Dermis blood vessel endothelial cell (primary cell): Measurements from ENCODE around the gene UMPS. TPM values are rescaled to one million over a fixed set of nuclear protein-coding genes. Genes with fewer than 3 reads are reported as not detected.
"Not testable (repeated sequence)": the region's sequence is repeated elsewhere in the genome, so short reads cannot be mapped to it uniquely, and the experiment has no call there.

Experiments used
- DNase-seq: peaks from one replicate; pipeline ENCODE4 v3.0.0; 2010
- total RNA-seq: library from RNA; depleted of rRNA; stranded (reverse); fragments of >200 nt; gene quantifications from 2 replicates; pipeline ENCODE4 v1.2.3, GENCODE V29; 2014

The UMPS gene
- total RNA-seq, 1 donor from 2014 or later, result 36.1 TPM

DNA sequence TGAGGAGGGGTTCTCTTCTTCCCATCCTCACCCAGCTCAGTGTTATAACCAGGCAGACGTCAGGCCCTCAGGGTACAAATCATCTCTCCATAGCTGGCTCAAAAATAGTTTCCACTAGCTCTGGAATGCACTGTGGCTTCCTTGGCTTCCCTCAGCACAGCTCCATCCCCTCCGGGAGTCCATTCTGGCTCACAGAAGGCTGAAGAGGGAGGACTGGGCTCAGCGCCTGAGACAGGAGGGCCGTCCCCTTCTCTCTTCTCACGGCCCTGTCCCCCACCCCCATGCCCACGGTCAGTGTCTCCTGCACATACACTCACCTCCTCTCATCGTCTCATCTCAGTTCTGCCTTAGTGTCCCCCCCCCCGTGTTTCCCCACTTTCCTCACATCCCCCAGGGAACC is 50.1 kb downstream of the UMPS start:
- DNase-seq, result peak; percentile 36

GRCh38 chr3:124780761-124781475 is 50.7 kb downstream of the UMPS start:
- DNase-seq, result peak; percentile 41

- DNase-seq, result no peak
Observed at GRCh38 chr3:124781476-124782376, 51.5 kb downstream of the UMPS start.

DNA sequence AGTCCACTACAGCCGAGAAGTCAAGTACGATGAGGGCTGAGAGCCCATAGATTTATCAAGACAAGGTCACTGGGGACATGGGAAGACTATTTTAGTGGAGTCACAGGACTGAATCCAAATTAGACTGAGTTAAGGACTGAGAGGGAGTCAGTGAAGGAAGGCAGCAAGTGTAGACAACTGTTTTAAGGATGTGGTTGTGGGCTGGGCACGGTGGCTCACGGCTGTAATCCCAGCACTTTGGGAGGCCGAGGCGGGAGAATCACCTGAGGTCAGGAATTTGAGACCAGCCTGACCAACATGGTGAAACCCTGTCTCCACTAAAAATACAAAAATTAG is 52.1 kb downstream of the UMPS start:
- DNase-seq, result not testable (repeated sequence)

DNA sequence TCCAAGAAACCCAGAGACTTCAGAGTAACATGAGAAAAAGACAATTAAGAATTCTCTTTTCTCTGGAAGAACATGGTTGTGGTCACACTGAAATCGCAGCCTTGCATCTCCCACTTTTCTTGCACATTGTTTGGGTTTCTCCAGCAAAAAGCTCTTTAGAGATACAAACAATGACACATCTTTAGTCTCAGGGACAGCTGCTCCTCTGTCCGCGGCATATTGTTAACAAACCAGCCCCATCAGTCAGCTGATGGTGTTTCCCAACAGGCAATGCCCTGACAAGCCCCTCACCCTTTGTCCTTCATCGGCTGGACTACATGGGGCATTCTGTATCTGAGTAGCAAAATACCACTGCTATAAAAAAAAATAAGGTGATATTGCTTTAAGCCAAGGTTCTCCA is 53.4 kb downstream of the UMPS start:
- no peak for DNase-seq

- DNase-seq, result no peak
Observed at GRCh38 chr3:124784686-124785382, 54.6 kb downstream of the UMPS start.

DNA sequence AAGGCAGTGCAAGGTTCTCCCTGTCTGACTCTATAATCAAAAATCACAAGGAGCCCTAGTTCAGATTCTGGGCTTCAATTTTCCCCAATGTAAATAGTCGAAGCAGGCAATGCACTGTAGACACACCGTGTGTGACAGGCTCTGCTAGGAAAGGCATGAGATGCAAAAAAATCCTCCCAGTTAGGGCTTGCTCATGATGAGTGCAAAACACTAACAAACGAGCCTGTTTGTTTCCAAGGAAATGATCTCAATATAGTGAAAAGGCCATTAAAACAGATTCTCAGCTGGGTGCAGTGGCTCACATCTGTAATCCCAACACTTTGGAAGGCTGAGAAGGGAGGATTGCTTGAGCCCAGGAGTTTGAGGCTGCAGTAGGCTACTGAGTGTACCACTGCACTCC is 55.7 kb downstream of the UMPS start:
- peak; percentile 25 for DNase-seq

GRCh38 chr3:124786511-124787241 is 56.4 kb downstream of the UMPS start:
- DNase-seq, result peak; percentile 65

DNA sequence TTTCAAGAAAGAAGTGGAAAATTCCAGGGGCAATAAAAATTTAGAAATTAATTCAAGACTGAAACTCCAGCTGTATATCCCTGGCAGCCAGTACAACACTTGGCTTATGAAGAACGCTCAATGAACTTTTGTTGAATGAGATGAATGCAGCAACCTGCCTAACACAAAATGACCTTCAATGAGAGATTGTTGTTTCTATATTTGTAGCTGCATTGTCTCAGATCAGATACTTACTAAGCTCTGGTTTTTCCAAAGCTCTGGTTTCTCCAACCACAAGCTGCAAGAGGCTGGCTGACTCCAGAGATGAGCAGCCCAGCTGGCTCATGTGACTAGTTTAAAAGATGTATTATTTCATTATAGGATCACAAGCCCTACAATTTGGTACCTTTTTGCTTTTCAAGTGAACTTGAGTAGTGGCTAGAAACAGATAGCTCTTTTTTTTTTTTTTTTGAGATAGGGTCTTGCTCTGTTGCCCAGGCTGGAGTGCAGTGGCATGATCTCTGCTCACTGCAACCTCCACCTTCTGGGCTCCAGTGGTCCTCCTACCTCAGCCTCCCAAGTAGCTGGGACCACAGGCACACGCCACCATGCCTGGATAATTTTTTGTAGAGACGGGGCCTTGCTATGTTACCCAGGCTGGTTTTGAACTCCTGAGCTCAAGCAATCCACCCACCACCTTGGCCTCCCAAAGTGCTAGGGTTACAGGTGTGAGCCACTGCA is 57.4 kb downstream of the UMPS start:
- no peak for DNase-seq

DNA sequence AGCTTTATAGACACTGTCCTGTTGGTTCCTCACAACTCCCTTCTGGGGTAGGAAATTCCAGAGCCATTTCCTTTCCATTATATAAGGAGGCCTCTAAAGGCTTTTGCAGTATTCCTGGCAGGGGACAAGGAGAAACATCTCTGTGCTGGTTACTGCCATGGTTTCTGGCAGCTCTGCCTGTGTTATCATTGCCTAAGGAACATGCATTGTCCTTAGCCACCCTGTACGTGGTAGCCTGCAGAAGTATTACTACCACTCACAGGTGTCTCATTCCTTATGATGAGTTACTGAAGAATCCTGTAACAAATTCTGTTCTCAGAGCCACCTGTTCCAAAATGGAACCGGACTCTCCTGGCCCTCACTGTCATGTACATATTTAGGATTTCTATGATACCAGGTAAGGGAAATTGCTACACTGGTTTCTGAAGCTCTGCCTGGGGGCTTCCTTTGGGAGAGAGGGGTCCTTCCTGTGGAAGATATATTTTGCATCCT is 58.0 kb downstream of the UMPS start:
- peak; percentile 40 for DNase-seq

DNA sequence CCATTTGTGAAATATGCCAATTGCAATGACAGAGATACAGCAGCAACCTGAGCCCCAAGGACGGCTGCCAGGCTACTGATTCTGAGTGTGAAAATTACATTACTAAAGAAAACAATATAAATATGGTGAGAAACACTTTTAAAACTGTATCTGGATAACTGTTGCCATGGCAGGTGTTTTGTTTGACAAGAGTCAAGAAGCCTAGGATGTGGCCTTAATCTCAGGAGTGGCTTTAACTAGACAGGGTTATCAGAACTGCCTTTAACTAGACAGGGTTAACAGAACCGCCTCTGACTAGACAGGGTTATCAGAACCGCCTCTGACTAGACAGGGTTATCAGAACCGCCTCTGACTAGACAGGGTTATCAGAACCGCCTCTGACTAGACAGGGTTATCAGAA is 58.9 kb downstream of the UMPS start:
- not testable (repeated sequence) for DNase-seq

DNA sequence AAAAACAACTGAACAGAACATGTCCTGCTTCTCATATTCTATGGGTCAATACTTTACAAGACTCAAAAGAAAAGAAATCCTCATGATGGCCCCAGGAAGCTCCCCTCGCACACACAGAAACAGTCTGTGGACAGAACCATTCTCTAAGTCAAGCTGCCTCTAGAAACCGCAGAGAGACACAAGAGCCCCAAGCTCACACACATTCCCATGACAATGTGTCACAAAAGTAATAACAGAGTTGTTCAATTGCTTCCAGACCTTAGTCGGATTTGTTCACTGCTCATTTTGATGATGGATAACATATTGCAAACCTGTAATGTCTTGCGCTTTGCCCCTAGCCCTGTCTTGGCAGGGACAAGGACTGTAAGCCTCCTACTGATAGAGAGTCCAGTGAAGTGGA is 60.9 kb downstream of the UMPS start:
- DNase-seq, result no peak

DNA sequence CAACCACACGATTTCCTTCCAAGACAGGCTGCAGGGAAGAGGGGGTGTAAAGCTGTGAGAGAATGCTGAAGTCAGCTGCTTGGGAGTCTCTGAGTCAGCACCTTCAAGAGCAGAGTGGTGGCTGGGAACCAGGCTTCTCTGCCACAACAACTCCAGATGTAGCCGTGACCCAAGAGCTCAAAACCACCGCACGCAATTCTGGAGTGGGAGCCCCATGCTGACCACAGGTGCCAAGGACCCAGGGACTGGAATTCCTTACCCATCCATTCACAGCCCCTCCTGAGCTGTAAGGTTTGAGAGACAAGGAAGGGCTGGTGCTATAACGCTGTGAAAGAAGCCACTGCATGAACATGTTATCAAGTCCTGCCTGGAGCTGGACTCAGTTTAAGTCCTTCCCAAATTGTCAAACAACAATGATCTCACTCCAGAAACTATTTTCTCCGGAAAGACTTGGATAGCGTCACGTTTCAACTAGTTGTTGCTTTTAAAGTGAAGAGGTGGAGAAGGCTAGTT is 61.4 kb downstream of the UMPS start:
- no peak for DNase-seq

DNA sequence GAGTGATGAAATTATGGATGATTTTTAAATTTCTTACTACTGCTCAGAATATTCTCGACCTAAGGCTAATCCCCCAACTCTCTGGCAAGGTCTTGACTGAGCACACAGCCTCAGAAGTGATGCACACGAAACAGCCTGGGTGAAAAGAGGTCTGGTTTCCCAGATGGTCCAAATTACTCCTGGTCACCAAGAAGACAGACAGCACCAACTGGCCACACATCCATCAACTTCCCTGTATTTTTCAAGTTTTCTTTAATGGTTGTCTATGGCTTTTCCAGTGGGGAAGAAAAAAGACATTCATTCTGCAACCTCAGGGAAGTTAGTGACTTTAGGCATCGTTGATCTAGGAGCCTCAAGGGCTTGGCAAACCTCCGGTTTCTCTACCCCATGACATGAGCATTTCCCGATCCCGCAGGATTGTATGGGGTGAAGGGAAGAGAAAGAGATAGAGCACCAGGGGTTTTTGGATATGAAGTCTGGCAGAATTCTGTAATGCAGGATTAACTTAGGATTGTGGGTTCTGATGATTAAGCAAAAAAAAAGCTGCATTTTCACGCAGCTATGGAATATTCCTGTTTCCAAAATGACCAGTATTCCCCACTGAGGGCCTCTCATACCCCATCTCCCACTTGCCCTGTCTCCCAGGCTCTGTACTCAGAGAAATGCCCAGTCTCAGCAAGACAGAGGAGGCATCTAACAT is 62.2 kb downstream of the UMPS start:
- no peak for DNase-seq

- DNase-seq, result no peak
Observed at GRCh38 chr3:124793054-124793739, 62.9 kb downstream of the UMPS start.

- DNase-seq, result no peak
Observed at GRCh38 chr3:124796477-124796876, 66.2 kb downstream of the UMPS start.

DNA sequence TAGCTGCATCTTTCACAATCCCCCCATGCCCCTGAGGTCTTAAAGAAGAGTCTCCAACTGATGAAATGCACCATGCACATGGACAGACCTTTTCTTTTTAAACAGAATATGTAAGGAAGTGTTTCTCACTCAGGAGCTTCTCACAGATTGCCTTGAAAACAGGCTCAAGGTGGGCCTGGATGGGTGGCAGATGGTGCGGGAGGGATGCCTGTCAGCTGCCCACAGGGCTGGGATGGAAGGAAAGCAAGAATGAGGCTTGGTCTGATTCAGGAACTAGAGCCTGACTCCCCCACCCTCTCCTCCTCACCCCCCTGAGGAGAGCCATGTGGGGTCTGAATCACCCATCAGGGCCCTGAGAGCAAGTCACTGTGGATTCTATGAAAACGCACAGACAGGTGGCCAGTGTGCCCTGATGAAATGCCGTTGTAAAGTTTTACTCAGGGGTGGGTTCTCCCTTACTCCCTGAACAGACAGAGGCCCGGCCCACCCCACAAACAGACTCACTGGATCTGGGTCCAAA is 67.2 kb downstream of the UMPS start:
- DNase-seq, result no peak
